Astrocyte (in vitro differentiated cells and primary cell): ENCODE measurements around the gene PCSK4.

Experiments used
- CTCF ChIP-seq: IDR thresholded peaks from 2 replicates; pipeline ENCODE4 v1.5.1; 2011; ENCODE audit warnings: low read depth, mild to moderate bottlenecking, inconsistent platforms, low read length, moderate library complexity; ENCODE audit not compliant: insufficient read depth
- EZH2 ChIP-seq: IDR thresholded peaks from 2 replicates; pipeline ENCODE4 v1.6.1; 2012; ENCODE audit warnings: mild to moderate bottlenecking, low read length, inconsistent platforms; ENCODE audit not compliant: insufficient read depth

GRCh38 chr19:1511318-1512317 is 21.5 kb upstream of the PCSK4 start:
- TF ChIP-seq CTCF, result no peak
- no peak for TF ChIP-seq EZH2
